Measurements from ENCODE around the gene SDF4.

The SDF4 gene

DNA sequence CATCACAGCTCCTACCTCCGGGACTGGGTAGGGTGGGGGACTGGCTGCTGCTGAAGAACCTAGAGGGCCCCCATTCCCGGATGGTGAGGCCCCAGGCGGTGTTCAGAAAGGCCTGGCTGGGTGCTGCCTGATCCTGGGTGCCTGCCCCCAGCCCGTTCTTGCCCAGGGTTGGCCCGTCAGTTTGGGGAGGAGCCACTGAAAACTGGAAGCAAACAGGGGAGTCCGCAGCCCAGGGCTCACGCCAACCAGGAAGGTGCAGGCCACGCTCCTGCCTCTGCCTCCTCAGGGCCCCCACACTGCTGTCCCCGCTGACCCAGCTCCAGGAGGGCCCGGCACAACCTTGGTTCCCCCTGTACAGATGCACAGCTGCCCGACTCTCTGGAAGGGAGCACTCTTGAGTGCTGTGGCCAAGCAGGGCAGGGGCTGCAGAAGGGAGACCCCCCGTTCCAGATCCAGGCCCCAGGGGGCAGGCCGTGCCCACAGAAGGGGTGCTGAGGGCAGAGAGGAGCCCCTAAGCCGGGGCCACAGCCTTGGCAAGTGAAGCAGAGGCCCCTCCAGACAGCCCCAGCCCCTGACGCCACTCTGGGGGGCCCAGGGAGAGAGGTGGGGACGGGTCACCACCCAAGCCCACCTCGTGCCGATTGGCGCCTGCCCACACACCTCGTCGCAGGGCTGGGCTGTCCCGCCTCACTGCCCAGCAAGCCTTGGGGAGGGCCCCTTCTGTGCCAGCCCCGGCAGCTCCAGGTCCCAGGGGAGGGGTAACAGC is 9.2 kb upstream of the SDF4 start:
- no peak for DNase-seq

DNA sequence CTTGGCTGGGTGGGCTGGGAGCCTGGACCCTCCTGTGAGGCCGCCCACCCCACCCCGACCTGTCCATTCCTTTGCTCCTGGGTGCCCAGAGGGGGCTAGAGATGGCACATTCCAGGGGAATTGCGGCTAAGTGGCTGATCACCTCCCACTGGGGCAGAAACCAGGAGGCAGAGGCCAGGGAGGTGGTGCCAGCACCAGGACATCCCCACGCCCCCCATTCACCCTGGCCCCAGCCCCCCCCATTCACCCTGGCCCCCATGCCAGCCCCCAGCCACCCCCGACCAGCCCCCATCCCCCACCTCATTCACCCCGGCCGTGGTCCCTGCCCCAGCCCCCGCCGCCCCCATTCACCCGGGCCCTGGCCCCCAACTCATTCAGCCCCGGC is 8.5 kb upstream of the SDF4 start:
- DNase-seq = no peak

DNA sequence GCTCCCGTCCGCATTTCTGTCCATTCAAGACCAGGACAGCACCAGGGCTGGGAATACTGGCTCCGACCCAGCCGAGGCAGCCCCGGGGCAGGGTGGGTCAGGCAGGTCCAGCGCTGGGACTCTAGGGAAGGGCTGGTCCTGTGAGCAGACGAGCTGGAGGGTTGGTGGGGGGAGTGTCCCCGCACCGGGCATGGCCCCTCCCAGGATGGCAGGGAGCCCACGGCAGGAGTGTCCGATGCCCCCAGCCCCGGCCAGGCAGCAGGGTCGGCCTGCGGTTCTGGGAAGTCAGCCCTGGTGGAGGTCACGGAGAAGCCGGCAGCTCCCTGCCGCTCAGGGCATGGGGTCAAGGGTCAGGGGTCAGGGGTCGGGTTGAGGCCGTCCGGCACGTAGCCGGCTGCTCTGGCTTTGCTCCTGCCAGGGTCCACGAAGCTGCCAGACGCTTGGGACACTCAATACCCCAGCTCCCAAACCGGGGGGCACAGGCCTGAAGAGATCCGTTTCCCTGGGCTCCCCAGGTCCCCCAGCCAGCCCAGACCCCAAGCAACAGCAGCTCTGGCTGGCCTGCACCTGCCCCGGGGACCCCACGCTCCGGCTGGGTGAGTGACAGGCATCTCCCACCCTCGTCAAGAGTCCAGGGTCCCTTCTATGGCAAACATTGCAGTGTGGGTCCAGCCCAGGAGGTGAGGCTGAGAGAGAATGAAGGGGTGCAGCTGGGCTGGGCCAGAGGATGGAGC is 8.0 kb upstream of the SDF4 start:
- no peak for DNase-seq

GRCh38 chr1:1239227-1239613 is 7.4 kb upstream of the SDF4 start:
- no peak for DNase-seq

DNA sequence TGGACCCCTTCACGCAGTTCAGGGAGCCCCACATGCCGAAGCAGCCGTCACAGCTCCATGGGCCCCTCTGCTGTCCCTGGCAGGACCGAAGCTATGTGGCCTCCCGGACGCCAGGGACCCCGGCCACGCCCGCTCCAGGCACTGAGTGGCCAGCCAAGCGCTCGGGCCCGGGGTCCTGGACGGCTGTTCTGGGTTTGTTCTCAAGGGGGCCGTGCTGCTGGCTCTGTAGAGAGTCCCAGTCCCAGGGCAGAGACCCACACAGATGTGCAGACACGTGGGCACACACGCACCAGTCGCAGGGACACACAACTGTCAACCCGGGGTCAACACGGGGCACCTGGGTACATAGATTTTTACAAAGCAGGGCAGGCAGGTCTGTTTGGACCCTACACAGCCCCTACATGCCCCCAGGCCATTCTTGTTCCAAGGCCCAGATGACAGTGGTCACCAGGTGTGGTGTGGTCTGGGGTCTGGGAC is 6.9 kb upstream of the SDF4 start:
- no peak for DNase-seq

DNA sequence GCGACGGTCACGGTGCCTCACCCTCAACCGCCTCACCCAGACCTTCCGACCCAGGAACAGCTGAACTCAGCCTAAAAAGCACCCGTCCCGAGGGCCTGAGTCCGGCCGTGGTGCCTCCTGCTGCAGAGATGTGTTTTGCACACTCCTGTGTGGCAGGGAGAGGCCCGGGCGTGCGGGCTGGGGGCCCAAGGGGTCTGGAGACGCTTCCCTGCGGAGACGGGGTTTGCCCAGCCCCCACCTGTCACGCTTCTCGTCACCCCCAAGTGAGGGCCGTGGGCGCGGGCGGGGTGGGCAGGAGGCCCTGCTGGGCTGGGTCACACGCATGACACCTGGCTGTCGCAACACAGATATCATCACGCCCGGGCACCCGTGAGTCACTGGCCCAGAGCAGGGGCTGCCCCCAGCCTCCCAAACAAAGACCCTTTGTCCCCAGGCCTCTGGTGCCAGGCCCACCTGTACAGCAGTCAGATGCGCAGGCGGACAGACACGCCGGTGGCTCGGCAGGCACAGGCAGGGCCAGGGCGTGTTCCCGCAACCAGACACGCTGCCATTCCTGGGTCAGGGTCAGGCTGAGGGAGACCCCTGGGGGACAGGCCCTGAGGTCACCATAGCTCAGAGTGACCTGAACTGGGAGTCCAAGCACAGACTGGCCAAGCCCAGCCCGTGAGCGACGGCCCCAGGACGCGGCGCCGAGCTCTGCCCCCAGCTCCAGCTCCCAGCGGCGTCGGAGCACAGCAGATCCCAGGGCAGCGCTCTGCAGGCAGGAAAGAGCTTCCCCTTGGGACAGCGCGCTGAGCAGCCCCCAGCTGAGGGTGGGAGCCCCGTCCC is 6.3 kb upstream of the SDF4 start:
- no peak for DNase-seq

DNA sequence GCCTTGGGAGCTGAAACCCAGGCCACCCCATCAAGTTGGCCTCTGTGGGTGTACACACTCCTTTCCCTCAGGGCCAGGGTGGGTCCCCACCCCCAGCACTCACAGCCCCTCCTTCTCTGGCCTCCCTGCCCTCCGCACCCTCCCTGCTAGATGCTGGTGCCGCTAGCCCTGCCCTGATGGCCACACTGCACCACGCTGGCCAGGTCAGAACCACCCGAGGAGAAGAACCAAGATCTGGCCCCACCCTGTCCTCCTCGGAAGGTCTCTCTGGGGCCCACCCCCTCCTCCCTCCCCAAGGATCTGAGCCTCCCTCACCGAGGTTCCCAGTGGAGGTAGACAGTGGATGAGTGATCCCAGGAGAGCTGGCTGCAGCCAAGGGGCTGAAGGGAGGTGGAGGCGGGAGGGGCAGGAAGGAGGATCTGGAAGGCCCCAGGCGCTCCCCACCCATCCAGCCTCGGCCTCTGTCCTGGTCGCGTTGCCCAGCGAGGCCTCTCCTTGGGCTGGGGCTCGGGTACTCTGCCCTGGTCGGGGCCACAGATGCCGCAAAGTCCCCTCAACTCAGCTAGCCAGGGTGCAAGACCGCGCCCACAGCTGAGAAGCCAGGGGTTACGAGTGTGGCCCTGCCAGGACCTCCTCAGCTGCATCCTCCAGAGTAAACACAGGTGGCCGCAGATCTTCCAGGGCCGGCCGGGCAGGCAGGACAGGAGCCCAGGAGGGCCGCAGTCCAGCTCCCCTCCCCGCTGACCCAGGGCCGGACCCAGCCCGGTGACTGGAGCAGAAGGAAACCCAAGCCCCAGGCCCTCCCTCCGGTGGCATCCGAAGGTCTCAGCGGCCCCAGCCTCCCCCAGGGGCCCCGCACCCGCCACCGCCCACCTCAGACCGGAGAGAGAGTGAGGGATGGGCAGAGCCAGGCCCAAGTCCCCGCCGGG is 5.4 kb upstream of the SDF4 start:
- no peak for DNase-seq

DNA sequence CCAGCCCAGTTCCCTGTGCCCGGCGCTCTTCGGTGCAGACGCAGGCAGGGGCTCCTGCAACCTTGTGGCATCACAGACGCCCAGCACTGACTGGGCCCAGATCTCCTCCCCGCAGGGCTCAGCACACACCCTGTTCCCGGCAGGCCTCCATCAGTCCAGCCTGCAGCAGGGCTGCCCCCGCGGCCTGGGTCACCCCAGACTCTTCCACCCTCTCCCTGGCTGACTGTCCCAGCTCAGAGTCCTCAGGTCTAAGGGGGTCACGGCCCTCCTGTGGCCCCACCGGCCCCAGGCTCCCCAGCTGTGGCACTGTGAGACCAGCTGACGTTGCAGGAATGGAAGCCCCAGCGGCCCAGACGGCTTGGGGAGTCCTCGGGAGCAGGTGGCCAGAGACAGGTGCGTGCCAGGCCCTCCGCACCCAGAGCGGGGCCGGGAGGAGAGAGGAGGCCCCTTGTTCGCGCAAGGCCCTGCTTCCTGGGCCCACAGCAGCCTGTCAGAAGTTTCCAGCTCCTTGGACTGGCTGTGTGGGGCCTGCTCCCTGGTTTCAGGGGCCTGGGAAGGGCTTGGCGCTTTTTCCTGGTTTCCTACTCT is 4.5 kb upstream of the SDF4 start:
- no peak for DNase-seq

DNA sequence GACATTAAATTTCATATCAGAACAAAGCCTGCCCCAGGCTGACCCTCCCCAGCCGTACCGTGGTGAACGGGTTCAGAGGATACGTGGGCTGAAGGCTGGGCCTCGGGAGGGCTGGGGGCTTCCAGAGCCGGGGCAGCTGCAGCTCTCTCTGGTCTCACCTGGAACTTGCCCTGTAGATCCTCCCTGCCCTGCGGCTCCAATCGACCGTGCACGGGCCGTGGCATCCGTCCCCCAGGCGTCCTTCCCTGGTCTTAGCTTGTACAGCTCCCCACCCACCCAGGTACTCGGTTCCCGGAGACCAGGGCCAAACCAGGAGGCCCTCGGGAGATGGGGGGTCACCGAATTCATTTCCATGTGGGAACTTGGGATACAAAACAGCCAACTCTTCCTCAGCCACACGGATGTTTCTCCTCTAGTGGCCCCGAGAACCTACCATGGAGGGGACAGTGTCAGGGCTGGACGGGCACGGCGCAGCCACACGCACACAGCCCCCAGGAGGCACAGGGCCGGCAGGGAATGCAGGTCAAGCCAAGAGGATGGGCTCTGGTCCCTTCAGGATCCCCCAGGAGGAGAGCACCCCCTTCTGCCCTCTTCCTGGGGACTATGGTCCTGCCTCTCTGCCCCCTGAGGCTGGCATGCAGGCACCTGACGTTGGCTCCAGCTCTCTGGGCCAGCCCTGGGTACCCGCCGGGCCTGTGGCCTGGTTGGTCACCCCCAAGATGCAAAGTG is 3.4 kb upstream of the SDF4 start:
- no peak for DNase-seq

DNA sequence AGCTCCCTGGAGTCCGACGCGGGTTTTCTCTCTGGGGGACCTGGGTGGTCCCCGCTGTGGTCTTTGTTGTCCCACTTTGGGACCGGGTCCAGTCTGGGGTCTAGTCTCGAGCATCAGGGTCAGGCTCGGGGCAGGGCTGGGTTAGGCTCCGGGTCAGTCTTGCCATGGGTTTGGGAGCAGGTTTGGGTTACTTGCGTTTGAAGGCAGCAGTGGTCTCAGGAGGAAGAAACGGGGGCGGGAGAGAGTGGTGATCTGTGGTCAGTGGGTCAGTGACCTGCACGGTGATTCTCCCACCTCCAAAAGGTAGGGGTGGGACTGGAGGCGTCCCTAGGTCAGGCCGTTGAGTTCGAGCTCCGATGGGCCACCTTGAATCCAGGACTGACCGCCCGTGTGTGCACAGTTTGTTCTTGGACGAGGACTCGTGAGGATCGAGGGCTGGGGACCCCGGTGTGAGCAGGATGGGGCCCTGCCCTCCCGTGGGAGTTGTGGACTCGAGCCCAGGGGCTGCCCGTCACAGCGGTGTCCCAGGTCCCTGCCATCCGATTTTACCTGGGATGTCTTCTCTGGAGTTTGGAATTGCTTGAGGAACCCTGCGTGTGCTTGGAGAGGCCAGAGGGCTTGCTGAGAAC is 2.5 kb upstream of the SDF4 start:
- no peak for DNase-seq

- no peak for DNase-seq
These were observed 1.7 kb upstream of the SDF4 start for GRCh38 chr1:1233567-1233892.

GRCh38 chr1:1232796-1233566 is 1.2 kb upstream of the SDF4 start:
- no peak for DNase-seq

DNA sequence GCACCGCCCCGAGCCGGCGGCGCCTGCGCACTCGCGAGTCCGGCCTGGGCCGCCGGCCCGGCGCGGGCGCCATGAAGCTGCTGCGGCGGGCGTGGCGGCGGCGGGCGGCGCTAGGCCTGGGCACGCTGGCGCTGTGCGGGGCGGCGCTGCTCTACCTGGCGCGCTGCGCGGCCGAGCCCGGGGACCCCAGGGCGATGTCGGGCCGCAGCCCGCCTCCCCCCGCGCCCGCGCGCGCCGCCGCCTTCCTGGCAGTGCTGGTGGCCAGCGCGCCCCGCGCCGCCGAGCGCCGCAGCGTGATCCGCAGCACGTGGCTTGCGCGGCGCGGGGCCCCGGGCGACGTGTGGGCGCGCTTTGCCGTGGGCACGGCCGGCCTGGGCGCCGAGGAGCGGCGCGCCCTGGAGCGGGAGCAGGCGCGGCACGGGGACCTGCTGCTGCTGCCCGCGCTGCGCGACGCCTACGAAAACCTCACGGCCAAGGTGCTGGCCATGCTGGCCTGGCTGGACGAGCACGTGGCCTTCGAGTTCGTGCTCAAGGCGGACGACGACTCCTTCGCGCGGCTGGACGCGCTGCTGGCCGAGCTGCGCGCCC is 501 bp upstream of the SDF4 start, which contains the start of gene B3GALT6:
TSS of gene B3GALT6 (plus strand) at position 30 of the 588 bp plus-strand sequence. CDS start at position 72, 42 bp downstream.
- DNase-seq = no peak

DNA sequence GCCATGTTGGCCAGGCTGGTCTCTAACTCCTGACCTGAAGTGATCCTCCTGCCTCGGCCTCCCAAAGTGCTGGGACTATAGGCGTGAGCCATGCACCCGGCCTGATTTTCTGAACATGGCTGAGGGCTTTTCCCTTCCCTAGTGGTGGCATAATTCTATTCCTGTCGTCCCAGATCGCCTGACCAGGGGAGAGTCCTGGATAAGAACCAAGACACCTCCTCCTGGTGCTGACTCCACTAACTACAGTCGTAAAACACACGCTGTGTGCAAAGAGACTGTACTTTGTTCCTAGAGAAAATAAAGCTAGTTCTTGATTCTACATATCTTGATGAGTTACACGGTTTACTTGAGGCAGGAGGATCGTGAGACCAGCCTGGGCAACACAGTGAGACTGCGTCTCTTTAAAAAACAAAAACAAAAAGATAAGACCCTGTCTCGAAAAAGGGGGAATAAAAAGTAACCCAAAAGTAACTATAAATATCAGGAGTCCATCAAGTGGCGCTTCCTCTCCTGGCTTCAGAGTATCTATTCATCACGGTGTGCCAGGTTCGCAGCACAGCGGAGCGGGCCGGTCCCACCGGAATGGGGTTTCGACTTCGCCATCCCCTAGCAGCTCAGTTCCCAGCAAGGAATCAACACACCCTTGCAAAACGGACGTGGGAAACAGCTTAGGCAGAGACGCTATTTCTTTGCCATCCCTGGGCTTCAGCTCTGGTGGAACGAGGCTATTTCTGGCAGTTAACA is 973 bp downstream of the SDF4 start:
- no peak for DNase-seq

DNA sequence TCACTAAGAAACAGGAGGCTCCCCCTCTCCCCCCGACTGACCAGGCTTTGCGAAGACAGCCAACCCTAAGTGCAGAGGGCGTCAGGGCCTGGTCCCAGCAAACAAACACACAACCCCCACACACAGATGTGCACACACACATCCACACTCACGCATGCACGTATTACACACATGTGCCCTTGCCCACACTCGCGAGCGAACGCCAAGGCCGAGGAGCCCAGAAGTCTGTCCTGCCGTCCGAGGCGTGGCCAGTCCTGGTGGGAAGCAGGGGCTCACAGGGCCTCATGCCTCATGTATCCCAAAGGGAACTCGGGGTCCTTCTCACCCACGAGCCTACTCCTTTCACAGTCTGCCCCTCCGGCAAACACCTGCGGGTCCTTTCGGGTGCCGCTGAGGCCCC is 2.0 kb downstream of the SDF4 start:
- DNase-seq = no peak

GRCh38 chr1:1228596-1229321 is 3.0 kb downstream of the SDF4 start:
- DNase-seq = no peak

DNA sequence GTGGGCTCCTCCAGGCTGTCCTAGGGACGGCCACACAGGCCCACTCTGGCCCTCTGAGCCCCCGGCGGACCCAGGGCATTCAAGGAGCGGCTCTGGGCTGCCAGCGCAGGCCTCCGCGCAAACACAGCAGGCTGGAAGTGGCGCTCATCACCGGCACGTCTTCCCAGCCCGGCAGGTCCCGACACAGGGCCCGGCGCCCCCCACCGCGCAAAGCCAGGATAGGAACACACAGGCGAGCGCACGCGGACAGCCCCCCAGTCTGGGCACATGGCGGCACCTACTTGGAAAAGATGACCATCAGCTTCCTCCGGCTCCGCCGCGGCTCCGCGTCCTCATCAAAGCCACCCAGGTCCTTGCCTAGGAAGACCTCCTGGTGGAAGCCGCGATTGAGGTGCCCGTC is 3.6 kb downstream of the SDF4 start:
- DNase-seq = no peak

DNA sequence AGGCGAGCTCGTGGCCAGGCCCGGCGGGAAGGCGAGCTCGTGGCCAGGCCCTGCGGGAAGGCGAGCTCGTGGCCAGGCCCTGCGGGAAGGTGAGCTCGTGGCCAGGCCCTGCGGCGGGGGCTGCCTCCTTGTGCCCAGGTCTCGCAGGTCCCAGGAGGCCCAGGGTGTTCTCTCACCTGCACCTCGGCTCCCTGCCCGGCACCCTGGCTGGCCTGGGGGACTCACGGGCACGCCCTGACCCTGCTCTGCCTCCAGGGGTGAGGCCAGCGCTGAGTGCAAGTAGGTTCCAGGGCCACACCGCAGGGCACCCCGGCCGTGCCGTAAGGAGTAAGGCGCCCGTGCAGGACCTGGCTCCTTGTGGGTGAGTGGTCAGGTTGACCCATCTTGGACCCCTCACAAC is 4.4 kb downstream of the SDF4 start:
- DNase-seq = no peak
